ENCODE data around the gene LGI2.
"Not testable (repeated sequence)": the region's sequence is repeated elsewhere in the genome, so short reads cannot be mapped to it uniquely, and the experiment has no call there.

Gene LGI2, protein sequence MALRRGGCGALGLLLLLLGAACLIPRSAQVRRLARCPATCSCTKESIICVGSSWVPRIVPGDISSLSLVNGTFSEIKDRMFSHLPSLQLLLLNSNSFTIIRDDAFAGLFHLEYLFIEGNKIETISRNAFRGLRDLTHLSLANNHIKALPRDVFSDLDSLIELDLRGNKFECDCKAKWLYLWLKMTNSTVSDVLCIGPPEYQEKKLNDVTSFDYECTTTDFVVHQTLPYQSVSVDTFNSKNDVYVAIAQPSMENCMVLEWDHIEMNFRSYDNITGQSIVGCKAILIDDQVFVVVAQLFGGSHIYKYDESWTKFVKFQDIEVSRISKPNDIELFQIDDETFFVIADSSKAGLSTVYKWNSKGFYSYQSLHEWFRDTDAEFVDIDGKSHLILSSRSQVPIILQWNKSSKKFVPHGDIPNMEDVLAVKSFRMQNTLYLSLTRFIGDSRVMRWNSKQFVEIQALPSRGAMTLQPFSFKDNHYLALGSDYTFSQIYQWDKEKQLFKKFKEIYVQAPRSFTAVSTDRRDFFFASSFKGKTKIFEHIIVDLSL

DNA sequence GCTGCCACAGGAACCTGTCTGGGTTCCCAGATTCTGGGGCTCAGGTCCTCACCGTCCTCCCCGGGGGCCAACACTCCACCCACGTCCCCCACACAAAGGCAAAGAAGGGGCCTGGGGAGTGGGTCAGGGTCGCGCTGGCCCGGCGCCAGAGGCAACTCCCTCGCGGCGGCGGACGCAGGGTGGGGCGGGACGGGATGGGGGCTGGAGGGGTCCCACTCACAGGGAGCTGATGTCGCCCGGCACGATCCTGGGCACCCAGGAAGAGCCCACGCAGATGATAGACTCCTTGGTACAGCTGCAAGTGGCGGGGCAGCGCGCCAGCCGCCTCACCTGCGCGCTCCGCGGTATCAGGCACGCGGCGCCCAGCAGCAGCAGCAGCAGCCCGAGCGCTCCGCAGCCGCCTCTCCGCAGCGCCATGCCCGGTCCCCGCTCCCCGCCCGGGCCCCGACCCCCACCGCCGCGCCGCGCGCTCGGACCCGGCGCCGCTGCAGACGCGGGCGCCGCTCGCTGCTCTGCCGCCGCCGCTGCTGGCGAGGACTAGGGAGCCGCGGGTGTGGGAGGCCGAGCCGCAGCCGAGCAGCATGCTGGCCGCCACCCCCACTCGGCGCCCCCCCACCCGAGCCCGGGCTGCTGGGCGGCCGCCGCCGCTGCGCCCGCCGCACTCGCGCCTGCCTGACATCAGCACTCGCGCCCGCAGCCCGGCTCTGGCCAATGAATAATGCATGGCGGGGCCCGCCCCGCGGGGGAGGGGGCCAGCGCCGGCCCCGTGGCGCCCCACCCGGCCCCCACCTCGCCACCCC, at the start of gene LGI2:
TSS of gene LGI2 (minus strand) at position 670 of the 800 bp plus-strand sequence. CDS start at position 417, 253 bp downstream.
- no peak for DNase-seq (ENCODE audit: low spot score)

DNA sequence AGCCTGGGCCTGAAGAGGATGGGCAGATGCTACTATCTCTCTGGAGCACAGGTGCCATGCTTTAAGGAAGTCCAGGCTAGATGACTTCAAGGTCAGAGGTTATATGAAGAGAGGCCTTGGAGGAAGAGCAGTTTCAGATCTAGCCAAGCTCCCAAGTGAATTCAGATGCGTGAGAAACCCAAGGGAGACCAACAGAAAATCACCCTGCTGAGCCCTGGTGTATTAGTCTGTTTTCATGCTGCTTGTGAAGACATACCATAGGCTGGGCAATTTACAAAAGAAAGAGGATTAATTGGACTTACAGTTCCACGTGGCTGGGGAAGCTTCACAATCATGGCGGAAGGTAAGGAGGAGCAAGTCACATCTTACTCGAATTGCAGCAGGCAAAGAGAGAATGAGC, 47.8 kb upstream of the LGI2 start:
- DNase-seq (ENCODE audit: low spot score) = no peak

DNA sequence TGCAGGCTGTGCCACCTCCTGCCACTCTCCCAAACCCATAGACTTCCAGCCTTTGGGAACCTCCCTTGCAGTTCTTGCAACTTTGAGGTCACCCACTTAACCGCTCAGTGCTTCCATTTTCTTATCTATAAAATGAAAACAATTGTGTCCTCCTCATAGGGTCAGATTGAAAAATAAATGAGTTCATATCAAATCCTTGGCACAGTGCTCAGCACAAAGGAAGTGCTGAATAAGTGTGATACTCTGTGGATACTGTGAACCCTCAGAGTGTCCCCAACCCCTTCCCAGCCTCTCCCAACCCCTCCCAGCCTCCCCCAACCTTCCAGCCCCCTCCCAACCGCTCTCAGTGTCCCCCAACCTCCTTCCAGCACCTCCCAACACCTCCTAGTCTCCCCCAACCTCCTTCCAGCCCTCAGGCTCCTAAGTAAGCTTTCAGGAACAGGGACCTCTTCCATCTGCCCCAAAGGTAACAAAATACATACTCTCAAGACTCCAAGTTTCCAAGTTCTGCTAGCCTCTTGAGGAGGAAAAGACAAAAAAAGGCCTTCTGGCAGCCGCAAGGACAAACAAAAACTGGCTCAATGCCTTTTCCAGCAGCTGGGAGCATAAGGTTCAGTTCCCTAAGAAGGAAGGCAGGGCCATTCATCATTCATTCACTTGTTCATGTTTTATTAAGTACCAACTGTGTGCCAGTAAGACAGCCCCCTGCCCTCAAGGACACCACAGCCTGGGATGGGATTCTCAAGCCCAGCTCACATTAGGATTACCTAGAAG, 46.1 kb upstream of the LGI2 start:
- DNase-seq (ENCODE audit: low spot score) = no peak

DNA sequence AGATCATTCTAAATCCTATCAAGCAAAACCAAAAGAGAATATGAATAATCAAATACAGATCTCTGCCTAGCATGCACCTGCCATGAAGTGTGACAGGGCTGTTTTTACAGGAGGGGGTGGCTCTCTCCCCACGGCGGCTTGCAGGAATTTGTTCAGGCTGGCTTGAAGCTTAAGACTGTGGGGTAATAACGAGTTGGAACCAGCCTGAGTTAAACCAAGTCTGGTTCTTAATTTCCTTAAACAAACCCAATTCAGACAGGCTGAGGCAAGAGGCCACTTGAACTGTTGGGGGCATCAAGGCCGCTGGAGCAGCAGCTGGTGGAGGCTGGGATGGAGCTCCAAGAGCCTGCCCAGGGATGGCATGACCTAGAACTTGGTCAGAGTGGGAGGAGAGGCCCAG, 45.1 kb upstream of the LGI2 start:
- DNase-seq (ENCODE audit: low spot score) = no peak

DNA sequence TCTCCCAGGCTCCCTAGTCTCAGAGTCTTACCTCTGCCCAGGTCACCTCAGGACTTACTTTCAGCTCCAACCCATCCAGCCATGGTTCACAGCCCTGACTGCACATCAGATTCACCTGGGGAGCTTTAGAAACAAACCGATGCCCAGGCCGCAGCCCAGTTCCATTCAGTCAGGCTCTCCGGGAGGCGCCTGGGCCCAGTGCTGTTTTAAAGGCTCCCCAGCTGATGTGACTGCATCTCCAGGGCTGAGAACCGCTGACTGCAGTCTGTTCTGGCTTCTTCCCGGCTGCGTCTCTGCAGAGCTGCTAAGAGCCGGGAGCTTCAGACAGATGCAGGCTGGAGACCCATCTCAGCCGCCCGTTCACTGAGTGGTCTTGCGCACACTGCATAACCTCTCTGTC, 44.4 kb upstream of the LGI2 start:
- no peak for DNase-seq (ENCODE audit: low spot score)

DNA sequence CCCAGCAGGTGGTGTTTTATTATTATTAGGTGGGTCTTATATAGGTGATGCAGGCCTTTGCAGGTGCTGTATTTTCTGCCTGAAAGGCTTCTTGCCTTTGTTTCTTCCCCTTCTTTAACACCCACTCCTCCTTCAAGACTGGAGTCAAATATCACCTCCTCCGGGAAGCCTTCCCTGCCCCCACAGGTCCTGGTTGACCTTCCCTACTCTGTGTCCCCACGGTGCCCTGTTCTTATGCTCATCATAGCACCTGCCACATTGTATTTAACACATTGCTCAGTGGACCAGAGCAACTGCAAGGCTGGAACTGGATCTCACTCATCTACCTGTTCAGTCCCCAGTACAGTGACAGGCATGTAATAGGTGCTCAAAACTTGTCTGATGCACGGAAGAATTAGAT, 39.8 kb upstream of the LGI2 start:
- no peak for DNase-seq (ENCODE audit: low spot score)

DNA sequence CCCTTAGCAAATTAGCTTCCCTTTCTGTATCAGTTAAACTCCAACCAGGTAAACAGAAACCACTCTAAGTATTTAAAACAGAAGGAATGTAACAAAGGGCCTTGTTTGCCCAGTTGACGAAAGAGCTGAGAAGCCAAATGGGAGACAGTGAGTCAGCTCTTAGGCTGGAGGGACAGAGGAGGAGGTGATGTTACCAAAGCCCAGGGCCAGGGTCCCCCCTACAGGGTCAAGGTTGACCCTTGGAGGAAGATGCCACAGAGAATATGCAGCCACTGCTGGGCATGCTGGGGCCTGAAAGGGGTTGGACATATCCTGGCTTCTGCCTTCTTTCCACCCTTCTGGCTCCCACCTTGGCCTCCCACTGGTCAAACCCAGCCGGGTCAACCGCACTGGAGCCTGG, 38.3 kb upstream of the LGI2 start:
- no peak for DNase-seq (ENCODE audit: low spot score)

DNA sequence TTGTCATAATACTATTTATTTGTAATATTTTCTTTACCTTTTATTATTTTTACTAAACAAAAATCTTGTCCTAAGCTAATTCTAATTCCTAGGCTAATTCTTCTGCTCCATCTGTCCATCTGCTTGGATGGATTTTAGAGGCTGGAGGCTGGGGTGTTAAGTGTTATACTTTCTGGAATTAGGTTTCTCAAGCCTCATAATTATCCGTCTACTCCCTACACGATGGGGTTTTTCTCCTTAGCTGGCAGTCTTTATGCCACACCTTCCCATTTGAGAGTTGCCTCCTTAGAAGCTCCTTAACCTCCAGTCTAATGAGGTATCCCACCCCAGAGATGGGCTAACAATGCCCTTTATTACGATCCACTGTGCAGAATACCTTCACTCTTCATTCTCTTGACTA, 37.6 kb upstream of the LGI2 start:
- no peak for DNase-seq (ENCODE audit: low spot score)

DNA sequence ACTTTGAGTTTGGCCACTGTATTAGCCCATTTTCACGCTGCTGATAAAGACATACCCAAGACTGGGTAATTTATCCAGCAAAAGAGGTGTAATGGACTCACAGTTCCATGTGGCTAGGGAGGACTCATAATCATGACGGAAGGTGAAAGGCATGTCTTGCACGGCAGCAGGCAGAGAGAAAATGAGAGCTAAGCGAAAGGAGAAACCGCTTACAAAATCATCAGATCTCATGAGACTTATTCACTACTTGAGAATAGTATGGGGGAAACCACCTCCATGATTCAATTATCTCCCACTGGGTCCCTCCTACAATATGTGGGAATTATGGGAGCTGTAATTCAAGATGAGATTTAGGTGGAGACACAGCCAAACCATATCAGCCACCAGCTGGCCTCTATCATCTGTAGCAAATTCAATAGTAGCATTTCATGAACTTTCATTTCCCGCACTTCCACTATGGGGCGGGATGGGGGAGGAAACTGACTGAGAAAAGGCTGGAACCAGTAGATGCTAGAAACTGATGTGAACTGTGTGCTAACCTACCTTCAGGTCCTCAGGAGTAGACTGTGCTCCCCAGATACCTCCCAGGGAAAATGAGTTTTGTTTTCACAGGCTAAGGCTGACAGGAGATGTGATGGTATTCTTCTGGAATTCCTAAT, 35.3 kb upstream of the LGI2 start:
- DNase-seq (ENCODE audit: low spot score) = no peak

DNA sequence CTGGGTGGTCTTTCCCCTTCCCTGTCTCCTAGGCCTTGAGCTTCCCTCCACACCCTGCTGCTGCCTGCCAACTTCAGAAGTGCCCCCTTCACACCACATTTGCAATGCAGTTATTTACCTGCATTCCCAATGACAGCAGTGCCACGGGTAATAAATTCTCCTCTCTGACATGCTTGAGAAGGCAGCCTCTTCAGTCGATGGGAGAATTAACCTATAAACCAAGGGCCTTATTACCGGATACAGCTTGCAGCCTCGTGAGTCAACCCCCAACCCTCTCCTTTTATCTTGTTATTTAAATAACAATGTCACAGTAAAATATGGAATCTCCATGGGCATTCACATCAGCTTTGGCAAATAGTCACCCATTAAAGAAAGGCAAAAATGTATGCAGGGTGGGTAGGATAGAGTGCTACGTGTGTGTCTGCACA, 34.7 kb upstream of the LGI2 start:
- no peak for DNase-seq (ENCODE audit: low spot score)

DNA sequence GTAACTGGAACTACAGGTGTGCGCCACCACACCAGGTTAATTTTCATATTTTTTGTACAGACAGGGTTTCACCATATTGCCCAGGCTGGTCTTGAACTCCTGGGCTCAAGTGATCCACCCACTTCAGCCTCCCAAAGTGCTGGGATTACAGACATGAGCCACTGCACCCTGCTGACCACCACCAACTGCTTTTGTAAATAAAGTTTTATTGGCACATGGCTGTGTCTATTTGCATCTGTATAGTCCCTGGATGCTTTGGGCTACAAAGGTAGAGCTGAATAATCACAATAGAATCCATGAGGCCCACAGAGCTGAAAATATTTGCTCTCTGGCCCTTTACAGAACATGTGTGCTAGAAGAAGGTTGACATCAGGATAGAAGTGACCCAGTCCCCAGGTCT, 33.7 kb upstream of the LGI2 start:
- DNase-seq (ENCODE audit: low spot score) = not testable (repeated sequence)

DNA sequence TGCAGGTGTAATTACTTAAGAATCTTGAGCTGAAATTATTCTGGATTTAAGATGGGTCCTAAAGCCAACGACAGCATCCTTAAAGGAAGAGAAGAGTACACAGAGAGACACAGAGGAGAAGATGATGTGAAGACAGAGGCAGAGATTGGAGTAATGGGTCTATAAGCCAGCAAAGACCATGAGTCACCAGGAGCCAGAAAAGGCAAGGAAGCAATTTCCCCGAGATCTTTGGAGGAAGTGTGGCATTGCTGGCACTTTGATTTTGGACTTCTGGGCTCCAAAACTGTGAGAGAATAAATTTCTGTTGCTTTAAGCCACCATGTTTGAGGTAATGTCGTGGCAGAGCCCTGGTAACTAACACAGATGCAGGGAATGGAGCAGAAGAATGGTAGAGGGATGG, 32.4 kb upstream of the LGI2 start:
- no peak for DNase-seq (ENCODE audit: low spot score)

DNA sequence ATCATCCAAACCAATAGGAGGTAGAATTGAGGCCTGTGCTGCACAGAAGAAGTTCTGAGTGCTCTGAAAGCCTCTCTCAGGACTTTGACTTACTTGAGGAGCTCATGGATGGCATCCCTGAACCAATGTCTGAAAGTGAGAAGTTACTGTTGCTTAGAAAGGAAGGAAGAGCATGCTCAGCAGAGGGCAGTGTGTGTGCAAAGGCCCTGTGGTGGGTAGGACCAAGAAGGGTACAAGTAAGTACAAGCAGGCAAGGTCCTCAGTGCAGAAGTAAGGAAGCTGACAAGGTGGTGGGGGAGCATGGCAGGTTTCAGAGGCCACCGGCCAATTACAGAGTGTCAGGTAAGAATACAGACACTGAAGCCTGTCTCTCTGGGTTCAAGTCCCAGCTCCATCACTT, 31.4 kb upstream of the LGI2 start:
- no peak for DNase-seq (ENCODE audit: low spot score)

DNA sequence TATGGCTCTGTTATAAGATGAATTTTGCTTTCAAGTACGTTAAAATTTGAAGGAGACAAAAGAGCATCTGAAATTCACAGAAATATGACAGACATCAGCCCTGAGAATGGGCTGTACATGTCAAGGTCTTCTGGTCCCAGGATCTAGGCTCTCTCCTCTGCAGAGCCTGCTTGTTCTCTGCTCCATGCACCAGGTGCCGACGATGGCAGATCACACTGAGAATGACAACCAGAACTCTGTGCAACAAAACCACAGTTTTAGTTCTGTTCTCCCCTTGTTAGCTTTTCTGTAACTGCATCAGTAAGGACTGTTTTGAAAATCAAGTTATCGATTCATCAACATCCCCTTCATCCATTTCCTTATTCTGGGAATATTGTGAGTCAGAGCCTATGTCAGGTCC, 30.9 kb upstream of the LGI2 start:
- no peak for DNase-seq (ENCODE audit: low spot score)

DNA sequence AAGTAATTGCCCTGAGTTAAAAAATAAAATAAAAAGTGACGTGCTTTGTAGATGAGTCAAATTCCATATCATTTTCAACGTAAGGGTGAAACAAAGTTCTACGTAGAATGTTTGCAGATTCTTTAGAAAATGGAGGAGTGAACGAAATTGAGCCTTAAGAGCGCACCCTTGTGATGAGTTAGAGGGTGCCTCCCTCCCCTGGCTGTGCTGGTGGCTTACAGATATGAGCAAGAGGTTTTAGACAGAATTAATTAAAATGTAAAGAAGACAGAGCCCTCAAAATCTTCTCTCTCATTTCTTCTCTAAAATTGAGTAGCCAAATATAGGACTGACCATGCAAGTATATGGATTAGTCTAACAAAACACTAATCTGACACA, 30.2 kb upstream of the LGI2 start:
- no peak for DNase-seq (ENCODE audit: low spot score)

DNA sequence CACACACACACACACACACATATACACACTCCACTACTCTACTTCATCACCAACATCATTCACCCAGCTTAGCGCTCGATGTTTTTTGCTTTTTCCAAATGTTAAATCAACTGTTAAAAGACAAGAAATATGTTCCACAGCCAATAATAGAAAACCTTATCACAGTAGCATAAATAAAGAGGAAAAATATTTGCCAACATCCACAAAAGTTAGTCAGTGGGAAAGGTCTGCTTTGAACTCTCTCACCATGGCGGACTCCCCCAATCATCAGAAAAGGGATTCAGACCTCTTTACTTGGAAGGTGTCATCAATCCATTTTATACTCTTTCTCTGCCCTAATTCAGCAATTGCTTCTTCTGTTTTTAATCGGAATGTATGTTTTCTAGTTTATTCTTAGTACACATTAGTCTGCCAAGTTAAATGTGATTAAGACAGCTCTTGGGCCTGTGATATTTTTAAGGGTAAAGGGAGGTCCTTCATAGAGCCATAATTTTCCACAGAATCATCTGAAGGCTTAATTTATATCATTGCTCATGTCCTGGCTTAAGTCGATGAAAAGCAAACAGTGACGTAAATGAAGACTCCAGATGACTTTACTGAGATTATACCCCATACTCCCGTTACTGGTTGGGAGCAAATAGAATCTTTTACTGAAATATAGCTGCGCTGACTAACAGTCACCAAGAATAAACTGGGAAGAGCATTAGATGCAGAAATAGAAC, 29.7 kb upstream of the LGI2 start:
- no peak for DNase-seq (ENCODE audit: low spot score)

DNA sequence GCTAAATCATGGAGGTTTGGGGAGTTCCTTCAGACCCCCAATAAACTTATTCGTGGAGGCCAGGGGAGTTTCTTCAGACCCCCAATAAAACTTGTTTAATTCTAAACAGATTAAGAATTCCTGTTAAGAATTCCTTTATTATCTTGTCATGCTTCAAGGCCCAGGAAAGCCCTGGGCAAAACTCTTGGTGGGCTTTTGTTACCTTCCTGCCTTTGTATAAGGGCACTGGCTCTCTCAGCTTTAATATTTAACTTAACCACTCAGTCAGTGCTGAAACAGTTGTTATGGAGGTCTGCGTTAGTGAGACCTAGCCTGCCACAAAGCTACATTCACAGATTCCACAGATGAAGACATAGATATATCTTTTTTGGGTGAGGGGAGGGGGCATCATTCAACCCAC, 29.0 kb upstream of the LGI2 start:
- no peak for DNase-seq (ENCODE audit: low spot score)

DNA sequence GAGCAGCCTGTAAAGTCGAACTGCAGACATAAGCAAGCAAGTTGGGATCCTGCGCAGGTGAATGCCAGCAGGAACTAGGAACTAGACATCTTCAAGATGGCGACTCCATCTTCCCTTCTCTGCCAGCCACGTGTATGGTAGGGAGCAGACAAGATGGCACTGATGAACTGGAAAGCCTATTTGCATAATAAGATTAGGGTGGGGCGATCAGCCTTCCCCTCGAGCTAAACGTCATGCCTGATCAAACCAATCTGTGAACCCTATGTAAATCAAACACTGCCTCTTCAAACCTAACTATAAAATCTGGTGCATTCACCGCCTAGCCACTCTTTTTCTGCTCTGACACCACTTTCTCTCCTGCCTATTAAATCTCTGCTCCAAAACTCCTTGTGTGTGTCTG, 28.1 kb upstream of the LGI2 start:
- no peak for DNase-seq (ENCODE audit: low spot score)

DNA sequence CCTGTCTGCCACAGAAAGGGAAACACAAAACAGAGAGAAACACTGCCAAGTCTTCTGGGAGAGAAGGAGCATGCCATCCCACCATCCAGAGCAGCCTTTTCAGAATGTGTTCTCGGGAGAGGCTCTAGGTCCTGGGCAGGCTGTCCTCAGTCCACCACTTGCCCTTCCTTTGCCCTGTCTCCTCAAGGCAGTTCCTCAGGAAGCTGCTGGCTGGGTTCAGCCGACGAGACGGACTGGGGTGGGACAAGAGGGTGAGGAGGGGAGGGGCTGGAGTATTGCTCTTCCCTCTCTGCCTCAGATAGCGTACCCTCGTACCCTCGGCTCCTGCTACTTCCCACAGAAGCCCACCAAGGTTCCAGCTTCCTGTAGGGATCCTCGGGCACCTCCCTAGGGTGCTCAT, 26.6 kb upstream of the LGI2 start:
- no peak for DNase-seq (ENCODE audit: low spot score)

DNA sequence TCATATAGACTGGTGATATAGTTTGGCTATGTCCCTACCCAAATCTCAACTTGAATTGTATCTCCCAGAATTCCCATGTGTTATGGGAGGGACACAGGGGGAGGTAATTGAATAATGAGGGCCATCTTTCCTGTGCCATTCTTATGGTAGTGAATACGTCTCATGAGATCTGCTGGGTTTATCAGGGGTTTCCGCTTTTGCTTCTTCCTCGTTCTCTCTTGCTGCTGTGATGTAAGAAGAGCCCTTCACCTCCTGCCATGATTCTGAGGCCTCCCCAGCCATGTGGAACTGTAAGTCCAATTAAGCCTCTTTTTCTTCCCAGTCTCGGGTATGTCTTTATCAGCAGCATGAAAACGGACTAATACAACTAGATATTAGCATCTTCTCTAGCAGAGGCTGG, 21.3 kb upstream of the LGI2 start:
- not testable (repeated sequence) for DNase-seq (ENCODE audit: low spot score)

DNA sequence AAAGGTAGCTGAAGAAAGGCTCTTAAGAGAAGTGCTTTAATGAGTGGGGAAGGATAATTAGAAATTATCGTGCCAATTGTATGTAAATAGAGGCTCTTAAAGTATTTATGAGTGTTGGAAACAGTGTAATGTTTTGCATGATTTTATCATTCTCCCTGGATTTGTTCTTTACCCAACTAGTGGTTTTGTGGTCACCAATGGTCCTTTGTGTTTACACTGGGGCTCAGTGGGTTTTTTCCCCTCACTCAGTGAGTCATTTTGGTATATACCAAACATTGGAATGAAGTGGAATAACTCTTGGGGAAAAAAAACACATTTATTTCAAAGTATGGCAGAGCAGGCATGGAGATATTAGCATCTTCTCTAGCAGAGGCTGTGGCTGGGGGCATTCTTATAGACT, 20.8 kb upstream of the LGI2 start:
- no peak for DNase-seq (ENCODE audit: low spot score)
